Measurements from ENCODE around the gene KCNE4. TPM values are rescaled to one million over a fixed set of nuclear protein-coding genes. Genes with fewer than 3 reads are reported as not detected.

Gene KCNE4
- total and polyA plus RNA-seq, 5 donors: 2.2 to 5.0 (median 3.3) TPM

GRCh38 chr2:223020971-223021675 lies 30.9 kb upstream of the KCNE4 start:
- intact Hi-C loops (cut with DNase I): no loop called here
- no peaks in the 10 kb centered on the region for H3K9me3 ChIP-seq (ENCODE audit: control insufficient read depth, low read length)
- no peak overlapping the region for H3K4me3 ChIP-seq (ENCODE audit: low read length)
- H3K27me3 ChIP-seq (ENCODE audit: control insufficient read depth, insufficient read depth): no peaks in the 10 kb centered on the region
- DNase-seq: no peak
- no peaks in the 10 kb centered on the region for H3K4me1 ChIP-seq (ENCODE audit: control insufficient read depth, insufficient read depth, low read length)
- no peak for ATAC-seq
- no peak overlapping the region for H3K27ac ChIP-seq (ENCODE audit: low read length)
- 82% methylated on average over 7 of the region's 7 CpGs for WGBS

DNA sequence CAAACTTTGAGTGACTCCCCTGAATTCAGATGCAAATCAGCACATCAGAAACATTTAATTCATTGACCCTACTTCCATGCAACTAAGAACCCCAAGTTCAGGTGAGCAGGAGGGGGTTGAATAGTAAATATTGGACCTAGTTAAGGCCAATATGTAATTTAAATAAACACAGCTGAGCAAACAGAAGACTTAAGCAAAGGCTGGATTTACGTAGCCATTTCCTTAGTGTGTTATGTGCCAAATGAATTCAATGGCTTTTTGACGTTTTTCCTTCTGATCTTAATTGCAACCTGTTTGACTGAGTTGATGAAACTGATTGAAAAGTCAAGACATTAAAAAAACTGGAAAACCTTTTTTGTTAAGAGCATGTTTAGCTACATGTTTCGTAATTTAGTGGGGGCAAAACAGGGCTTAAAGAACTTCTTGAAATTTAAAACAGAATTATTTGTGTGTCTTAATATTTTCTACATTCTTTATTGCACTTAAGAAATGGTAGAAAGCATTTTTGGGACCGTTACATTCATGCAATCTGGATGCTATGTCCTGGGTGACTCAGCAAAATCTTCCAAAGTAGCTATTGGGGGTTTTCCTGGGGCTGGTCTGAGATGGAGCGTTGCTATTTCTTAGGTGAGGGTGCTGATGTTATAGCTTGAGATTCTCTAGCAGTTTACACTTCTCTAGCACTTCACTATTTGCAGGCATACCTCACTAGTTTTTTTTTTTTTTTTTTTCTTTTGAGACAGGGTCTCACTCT lies 25.5 kb upstream of the KCNE4 start:
- Histone ChIP-seq H3K4me1 (ENCODE audit: control insufficient read depth, insufficient read depth, low read length) (no peaks in the 10 kb centered on the region), H3K27me3 (ENCODE audit: control insufficient read depth, insufficient read depth) (no peaks in the 10 kb centered on the region), H3K27ac (ENCODE audit: low read length) (no peak overlapping the region), H3K4me3 (ENCODE audit: low read length) (no peak overlapping the region), H3K9me3 (ENCODE audit: control insufficient read depth, low read length) (no peaks in the 10 kb centered on the region)
- no peak for DNase-seq
- no peak for ATAC-seq
- WGBS: 65% methylated on average over 5 of the region's 5 CpGs
- intact Hi-C loops (cut with DNase I): no loop called here

- ATAC-seq: no peak
- H3K4me1 ChIP-seq (ENCODE audit: control insufficient read depth, insufficient read depth, low read length): no peaks in the 10 kb centered on the region
- H3K9me3 ChIP-seq (ENCODE audit: control insufficient read depth, low read length): no peaks in the 10 kb centered on the region
- no peak overlapping the region for H3K27ac ChIP-seq (ENCODE audit: low read length)
- no peak for DNase-seq
- no peaks in the 10 kb centered on the region for H3K27me3 ChIP-seq (ENCODE audit: control insufficient read depth, insufficient read depth)
- H3K4me3 ChIP-seq (ENCODE audit: low read length): no peak overlapping the region
- WGBS: 93% methylated on average over 2 of the region's 2 CpGs
- intact Hi-C loops (cut with DNase I): no loop called here
These were observed 24.5 kb upstream of the KCNE4 start for GRCh38 chr2:223027442-223027841.

DNA sequence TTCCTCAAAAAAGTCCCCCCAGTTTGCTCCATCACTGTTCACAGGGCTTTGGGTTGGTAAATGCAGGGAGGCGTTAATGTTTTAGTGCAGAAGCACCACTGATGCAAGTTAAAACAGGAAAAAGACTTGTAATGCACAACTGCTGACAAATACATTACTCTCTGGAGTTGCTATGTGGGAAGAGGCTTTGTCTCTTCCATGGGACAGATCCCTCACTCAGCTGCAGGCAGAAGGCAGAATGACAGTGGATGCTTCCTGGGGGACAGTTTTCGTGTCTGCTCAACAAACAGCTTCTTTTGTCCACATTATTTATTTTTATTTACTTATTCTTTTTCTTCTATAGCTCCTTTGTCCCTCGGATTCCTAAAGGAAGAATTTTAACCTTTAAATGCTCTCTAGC lies 22.7 kb upstream of the KCNE4 start:
- Histone ChIP-seq H3K4me3 (ENCODE audit: low read length) (no peak overlapping the region), H3K4me1 (ENCODE audit: control insufficient read depth, insufficient read depth, low read length) (no peaks in the 10 kb centered on the region), H3K27ac (ENCODE audit: low read length) (no peak overlapping the region), H3K9me3 (ENCODE audit: control insufficient read depth, low read length) (no peaks in the 10 kb centered on the region), H3K27me3 (ENCODE audit: control insufficient read depth, insufficient read depth) (no peaks in the 10 kb centered on the region)
- 67% methylated on average over 3 of the region's 3 CpGs for WGBS
- no peak for DNase-seq
- ATAC-seq: no peak
- intact Hi-C loops (cut with DNase I): no loop called here

DNA sequence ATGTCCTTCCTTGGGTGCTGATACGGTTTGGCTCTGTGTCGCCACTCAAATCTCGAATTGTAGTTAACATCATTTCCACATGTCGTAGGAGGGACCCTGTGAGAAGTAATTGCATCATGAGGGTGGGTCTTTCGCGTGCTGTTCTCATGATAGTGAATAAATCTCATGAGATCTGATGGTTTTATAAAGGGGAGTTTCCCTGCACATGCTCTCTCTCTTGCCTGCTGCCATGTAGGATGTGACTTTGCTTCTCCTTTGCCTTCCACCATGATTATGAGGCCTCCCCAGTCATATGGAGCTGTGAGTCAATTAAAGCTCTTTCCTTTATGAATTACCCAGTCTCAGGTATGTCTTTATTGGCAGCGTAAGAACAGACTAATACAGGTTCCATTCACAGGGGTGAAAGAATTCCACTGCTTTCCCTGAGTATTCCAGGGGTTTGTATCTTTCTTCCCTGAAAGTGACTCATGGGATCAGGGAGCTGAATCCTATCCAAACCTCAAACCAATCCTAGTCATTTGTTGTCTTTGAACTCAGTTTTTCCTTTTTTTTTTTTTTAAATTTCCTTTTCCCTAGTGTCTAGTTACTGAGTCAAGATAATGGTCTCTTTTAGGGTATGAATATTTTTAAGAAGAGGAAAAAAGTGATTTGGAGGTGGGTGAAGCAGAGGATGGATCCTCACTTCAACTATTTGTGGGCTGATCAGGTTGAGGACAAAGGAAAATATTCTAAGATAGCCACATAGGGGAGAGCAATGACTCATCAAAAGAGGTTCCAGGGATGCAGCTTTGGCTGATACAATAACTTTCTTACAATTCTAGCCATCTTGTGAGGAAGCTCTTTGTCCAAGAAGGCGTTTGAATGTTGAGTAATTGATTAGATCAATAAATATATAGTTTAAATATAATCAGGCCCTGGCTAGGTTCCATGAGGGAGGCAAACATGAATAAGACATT lies 19.5 kb upstream of the KCNE4 start:
- no peaks in the 10 kb centered on the region for H3K9me3 ChIP-seq (ENCODE audit: control insufficient read depth, low read length)
- H3K4me3 ChIP-seq (ENCODE audit: low read length): no peak overlapping the region
- H3K27ac ChIP-seq (ENCODE audit: low read length): no peak overlapping the region
- 89% methylated on average over 8 of the region's 8 CpGs for WGBS
- DNase-seq: no peak
- ATAC-seq: no peak
- H3K27me3 ChIP-seq (ENCODE audit: control insufficient read depth, insufficient read depth): no peaks in the 10 kb centered on the region
- H3K4me1 ChIP-seq (ENCODE audit: control insufficient read depth, insufficient read depth, low read length): no peaks in the 10 kb centered on the region
- intact Hi-C loops (cut with DNase I): no loop called here

DNA sequence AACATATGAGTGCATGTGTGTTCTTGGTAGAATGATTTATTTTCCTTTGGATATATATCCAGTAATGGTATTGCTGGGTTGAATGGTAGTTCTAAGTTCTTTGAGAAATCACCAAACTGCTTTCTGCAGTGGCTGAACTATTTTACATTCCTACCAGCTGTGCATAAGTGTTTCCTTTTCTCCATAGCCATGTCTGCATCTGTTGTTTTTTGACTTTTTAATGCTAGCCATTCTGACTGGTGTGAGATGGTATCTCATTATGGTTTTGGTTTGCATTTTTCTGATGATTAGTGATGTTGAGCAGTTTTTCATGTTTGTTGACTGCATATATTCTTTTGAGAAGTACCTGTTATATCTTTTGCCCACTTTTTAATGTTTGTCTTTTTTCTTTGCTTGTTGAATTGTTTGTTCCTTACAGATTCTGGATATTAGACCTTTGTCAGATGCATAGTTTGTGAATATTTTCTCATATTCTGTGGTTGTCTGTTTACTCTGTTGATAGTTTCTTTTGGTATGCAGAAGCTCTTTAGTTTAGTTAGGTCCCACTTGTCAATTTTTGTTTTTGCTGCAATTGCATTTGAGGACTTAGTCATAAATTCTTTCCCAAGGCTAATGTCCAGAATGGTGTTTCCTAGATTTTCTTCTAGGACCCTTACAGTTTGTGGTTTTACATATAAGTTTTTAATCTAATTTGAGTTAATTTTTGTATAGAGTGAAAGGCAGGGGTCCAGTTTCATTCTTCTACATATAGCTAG lies 17.6 kb upstream of the KCNE4 start:
- Histone ChIP-seq H3K27me3 (ENCODE audit: control insufficient read depth, insufficient read depth) (no peaks in the 10 kb centered on the region), H3K9me3 (ENCODE audit: control insufficient read depth, low read length) (no peaks in the 10 kb centered on the region), H3K4me1 (ENCODE audit: control insufficient read depth, insufficient read depth, low read length) (no peaks in the 10 kb centered on the region), H3K27ac (ENCODE audit: low read length) (no peak overlapping the region), H3K4me3 (ENCODE audit: low read length) (no peak overlapping the region)
- intact Hi-C loops (cut with DNase I): no loop called here
- DNase-seq (no peak), ATAC-seq (no peak)

DNA sequence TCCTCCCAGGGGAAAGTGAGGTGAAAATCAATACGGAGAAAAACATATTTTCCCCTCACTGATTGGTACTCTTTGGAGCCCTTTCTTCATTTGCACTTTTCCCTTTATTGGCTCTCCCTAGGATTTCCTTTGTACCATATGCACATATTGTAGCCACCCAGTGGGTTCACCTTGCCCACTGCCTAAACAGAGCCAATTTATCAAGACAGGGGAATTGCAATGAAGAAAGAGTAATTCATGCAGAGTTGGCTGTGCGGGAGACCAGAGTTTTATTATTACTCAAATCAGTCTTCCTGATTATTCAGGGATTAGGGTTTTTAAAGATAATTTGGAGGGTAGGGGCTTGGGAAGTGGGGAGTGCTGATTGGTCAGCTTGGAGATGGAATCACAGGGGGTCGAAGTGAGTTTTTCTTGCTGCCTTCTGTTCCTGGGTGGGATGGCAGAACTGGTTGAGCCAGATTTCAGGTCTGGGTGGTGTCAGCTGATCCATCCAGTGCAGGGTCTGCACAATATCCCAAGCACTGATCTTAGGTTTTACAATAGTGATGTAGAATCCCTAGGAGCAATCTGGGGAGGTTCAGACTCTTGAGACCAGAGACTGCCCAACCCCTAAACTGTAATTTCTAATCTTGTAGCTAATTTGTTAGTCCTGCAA lies 15.1 kb upstream of the KCNE4 start:
- no peak overlapping the region for H3K4me3 ChIP-seq (ENCODE audit: low read length)
- H3K27ac ChIP-seq (ENCODE audit: low read length): no peak overlapping the region

GRCh38 chr2:223037445-223037800 lies 14.6 kb upstream of the KCNE4 start:
- ATAC-seq (no peak), DNase-seq (no peak)
- no peak overlapping the region for H3K27ac ChIP-seq (ENCODE audit: low read length)
- H3K4me3 ChIP-seq (ENCODE audit: low read length): no peak overlapping the region
- intact Hi-C loops (cut with DNase I): no loop called here
- 57% methylated on average over 2 of the region's 2 CpGs for WGBS
- no peaks in the 10 kb centered on the region for H3K4me1 ChIP-seq (ENCODE audit: control insufficient read depth, insufficient read depth, low read length)
- no peaks in the 10 kb centered on the region for H3K9me3 ChIP-seq (ENCODE audit: control insufficient read depth, low read length)
- no peaks in the 10 kb centered on the region for H3K27me3 ChIP-seq (ENCODE audit: control insufficient read depth, insufficient read depth)

More for the DNA sequence above, 15.1 kb upstream of the KCNE4 start:
- WGBS: 64% methylated on average over 3 of the region's 3 CpGs
- intact Hi-C loops (cut with DNase I): no loop called here
- DNase-seq (no peak), ATAC-seq (no peak)
- Histone ChIP-seq H3K27me3 (ENCODE audit: control insufficient read depth, insufficient read depth) (no peaks in the 10 kb centered on the region), H3K9me3 (ENCODE audit: control insufficient read depth, low read length) (no peaks in the 10 kb centered on the region), H3K4me1 (ENCODE audit: control insufficient read depth, insufficient read depth, low read length) (no peaks in the 10 kb centered on the region)

DNA sequence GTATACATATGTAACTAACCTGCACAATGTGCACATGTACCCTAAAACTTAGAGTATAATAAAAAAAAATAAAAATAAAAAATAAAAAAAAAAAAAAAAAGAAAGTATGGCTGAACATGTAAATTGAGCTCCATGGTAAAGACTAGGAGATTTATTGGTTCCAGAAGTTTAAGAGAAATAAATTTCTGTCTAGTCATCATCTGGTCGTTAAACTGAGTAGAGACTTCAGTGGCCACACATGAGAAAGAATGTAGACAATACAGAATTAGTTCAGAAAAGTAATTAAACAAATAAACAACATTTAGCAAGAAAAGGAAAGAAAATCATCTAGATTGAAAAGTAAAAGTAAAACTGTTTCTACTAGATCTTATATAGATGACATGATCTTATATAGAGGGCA lies 12.4 kb upstream of the KCNE4 start:
- 80% methylated on average over 1 of the region's 1 CpG for WGBS
- Histone ChIP-seq H3K27me3 (ENCODE audit: control insufficient read depth, insufficient read depth) (no peaks in the 10 kb centered on the region), H3K27ac (ENCODE audit: low read length) (no peak overlapping the region), H3K4me1 (ENCODE audit: control insufficient read depth, insufficient read depth, low read length) (no peaks in the 10 kb centered on the region), H3K4me3 (ENCODE audit: low read length) (no peak overlapping the region), H3K9me3 (ENCODE audit: control insufficient read depth, low read length) (no peaks in the 10 kb centered on the region)
- intact Hi-C loops (cut with DNase I): loop anchor here in 1 of 4 donors (10.0 kb wide), 1 partner anchor 45 kb away; no protein-coding TSS in a partner anchor
- ATAC-seq (no peak), DNase-seq (no peak)

- intact Hi-C loops (cut with DNase I): loop anchor here in 1 of 4 donors (10.0 kb wide), 1 partner anchor 46 kb away; no protein-coding TSS in a partner anchor
These were observed 11.5 kb upstream of the KCNE4 start for GRCh38 chr2:223040527-223040926.

More at GRCh38 chr2:223040527-223040926, 11.5 kb upstream of the KCNE4 start:
- Histone ChIP-seq H3K9me3 (ENCODE audit: control insufficient read depth, low read length) (no peaks in the 10 kb centered on the region), H3K27ac (ENCODE audit: low read length) (no peak overlapping the region), H3K4me3 (ENCODE audit: low read length) (no peak overlapping the region), H3K27me3 (ENCODE audit: control insufficient read depth, insufficient read depth) (no peaks in the 10 kb centered on the region), H3K4me1 (ENCODE audit: control insufficient read depth, insufficient read depth, low read length) (no peaks in the 10 kb centered on the region)
- WGBS: 92% methylated on average over 3 of the region's 3 CpGs
- DNase-seq: no peak
- ATAC-seq: no peak
